Measurements from ENCODE around the gene ZNRF1.

The ZNRF1 gene

GRCh38 chr16:75028544-75029135, 29.8 kb downstream of the ZNRF1 start:
- no peak for TF ChIP-seq TCF12 (IDR thresholded peaks at IDR 0.05; ENCODE audit: low read depth)
- no peak for TF ChIP-seq CEBPB (IDR thresholded peaks at IDR 0.05)
- no peak for TF ChIP-seq TAF1 (IDR thresholded peaks at IDR 0.05; ENCODE audit: low read depth)

- TF ChIP-seq TEAD4 (IDR thresholded peaks at IDR 0.05) (peak; percentile 63), REST (IDR thresholded peaks at IDR 0.05; ENCODE audit: low read depth) (no peak), NFIC (IDR thresholded peaks at IDR 0.05) (no peak), RAD21 (IDR thresholded peaks at IDR 0.05; ENCODE audit: low read depth) (no peak)
Measured at GRCh38 chr16:75029854-75030253, 31.0 kb downstream of the ZNRF1 start.

DNA sequence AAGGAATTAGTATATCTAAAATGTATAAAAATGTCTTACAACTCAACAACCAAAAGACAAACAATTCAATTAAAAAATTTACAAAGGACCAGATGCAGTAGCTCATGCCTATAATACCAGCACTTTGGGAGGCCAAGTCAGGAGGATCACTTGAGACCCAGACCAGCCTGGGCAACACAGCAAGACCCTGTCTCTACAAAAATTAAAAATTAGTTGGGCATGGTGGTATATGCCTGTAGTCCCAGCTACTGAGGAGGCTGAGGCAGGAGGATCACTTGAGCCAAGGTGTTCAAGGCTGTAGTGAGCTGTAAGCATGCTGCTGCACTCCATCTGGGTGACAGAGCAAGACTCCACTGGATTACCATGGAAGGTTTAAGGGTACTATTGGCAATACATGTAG, 33.8 kb downstream of the ZNRF1 start:
- no peak for TF ChIP-seq REST (IDR thresholded peaks at IDR 0.05; ENCODE audit: low read depth)
- no peak for TF ChIP-seq MAX (IDR thresholded peaks at IDR 0.05)
- no peak for TF ChIP-seq USF1 (IDR thresholded peaks at IDR 0.05)
- no peak for TF ChIP-seq FOXM1 (IDR thresholded peaks at IDR 0.05; ENCODE audit: borderline replicate concordance, low read depth)
- no peak for TF ChIP-seq CREB1 (IDR thresholded peaks at IDR 0.05; ENCODE audit: low read depth)

DNA sequence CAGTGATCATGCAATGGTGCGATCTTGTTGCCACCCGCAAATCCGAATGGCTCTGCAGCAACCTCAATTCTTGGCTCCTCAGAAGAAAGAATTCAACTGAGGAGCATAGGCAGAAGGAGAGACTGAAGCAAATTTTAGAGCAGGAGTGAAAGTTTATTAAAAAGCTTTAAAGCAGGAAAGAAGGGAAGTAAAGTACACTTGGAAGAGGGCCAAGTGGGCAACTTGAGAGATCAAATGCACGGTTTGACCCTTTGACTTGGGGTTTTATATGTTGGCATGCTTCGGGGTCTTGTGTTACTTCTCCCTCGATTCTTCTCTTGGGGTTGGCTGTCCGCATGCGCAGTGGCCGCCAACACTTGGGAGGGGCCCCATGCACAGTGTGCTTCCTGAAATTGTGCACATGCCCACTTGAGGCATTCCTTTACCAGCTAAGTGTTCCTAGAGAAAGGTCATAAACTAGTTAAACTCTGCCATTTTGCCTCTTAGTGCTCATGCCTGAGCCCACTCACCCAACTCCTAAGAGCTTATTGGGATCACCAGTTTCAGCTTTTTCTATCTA, 36.7 kb downstream of the ZNRF1 start:
- TF ChIP-seq REST (IDR thresholded peaks at IDR 0.05; ENCODE audit: low read depth) = no peak

- TF ChIP-seq CEBPB (IDR thresholded peaks at IDR 0.05) (no peak), EP300 (IDR thresholded peaks at IDR 0.05; ENCODE audit: borderline replicate concordance) (no peak), CREB1 (IDR thresholded peaks at IDR 0.05; ENCODE audit: low read depth) (no peak), MAX (IDR thresholded peaks at IDR 0.05) (no peak), REST (IDR thresholded peaks at IDR 0.05; ENCODE audit: low read depth) (no peak), USF1 (IDR thresholded peaks at IDR 0.05) (no peak), FOXM1 (IDR thresholded peaks at IDR 0.05; ENCODE audit: borderline replicate concordance, low read depth) (no peak), EGR1 (IDR thresholded peaks at IDR 0.05) (no peak), ZBTB7A (IDR thresholded peaks at IDR 0.05; ENCODE audit: low read depth) (no peak), YY1 (IDR thresholded peaks at IDR 0.05; ENCODE audit: low read depth) (no peak), NFIC (IDR thresholded peaks at IDR 0.05) (no peak), TAF1 (IDR thresholded peaks at IDR 0.05; ENCODE audit: low read depth) (no peak), TCF12 (IDR thresholded peaks at IDR 0.05; ENCODE audit: low read depth) (no peak), RAD21 (IDR thresholded peaks at IDR 0.05; ENCODE audit: low read depth) (no peak), TEAD4 (IDR thresholded peaks at IDR 0.05) (no peak)
Measured at GRCh38 chr16:75038036-75038858, 39.4 kb downstream of the ZNRF1 start.

Data from Ishikawa (cell line).